Parathyroid adenoma (tissue), 2 donors: ENCODE data around the gene WDSUB1.

Experiments used
- H2AFZ ChIP-seq: fragments of 300-600 bp; sonication (generic); one replicate; pipeline ENCODE4 v1.7.0; 2017; ENCODE audit warnings: antibody characterized with exemption, mild to moderate bottlenecking
- H3K27ac ChIP-seq: fragments of 300-600 bp; sonication (generic); one replicate; pipeline ENCODE4 v1.7.0; 2017
- H3K27me3 ChIP-seq: fragments of 300-600 bp; sonication (generic); one replicate; pipeline ENCODE4 v1.7.0; 2017; ENCODE audit warnings: low read length; ENCODE audit not compliant: control insufficient read depth, insufficient read depth
- H3K36me3 ChIP-seq: fragments of 300-600 bp; sonication (generic); one replicate; pipeline ENCODE4 v1.7.0; 2017; ENCODE audit warnings: low read length; ENCODE audit not compliant: control insufficient read depth, insufficient read depth
- H3K4me1 ChIP-seq: fragments of 300-600 bp; sonication (generic); one replicate; pipeline ENCODE4 v1.7.0; 2017; ENCODE audit warnings: control low read depth
- H3K4me2 ChIP-seq: fragments of 300-600 bp; sonication (generic); one replicate; pipeline ENCODE4 v1.7.0; 2017; ENCODE audit warnings: low read length
- H3K4me3 ChIP-seq: fragments of 300-600 bp; sonication (generic); one replicate; pipeline ENCODE4 v1.7.0; 2017; ENCODE audit warnings: low read depth, low read length
- H3K79me2 ChIP-seq: fragments of 300-600 bp; sonication (generic); one replicate; pipeline ENCODE4 v1.7.0; 2017; ENCODE audit warnings: control low read depth
- H3K9ac ChIP-seq: fragments of 300-600 bp; sonication (generic); one replicate; pipeline ENCODE4 v1.7.0; 2017; ENCODE audit warnings: mild to moderate bottlenecking
- H3K9me3 ChIP-seq: fragments of 300-600 bp; sonication (generic); one replicate; pipeline ENCODE4 v1.7.0; 2017; ENCODE audit warnings: low read length; ENCODE audit not compliant: control insufficient read depth
- TF ChIP-seq, protein P1 (sequence below): fragments of 300-600 bp; sonication (generic); IDR thresholded peaks from one replicate; pipeline ENCODE4 v1.7.0; 2017; ENCODE audit warnings: antibody characterized with exemption, mild to moderate bottlenecking
- donor health status: primary hyperparathyroidism.

The WDSUB1 gene

GRCh38 chr2:159307942-159308341 is 21.4 kb upstream of the WDSUB1 start:
- Histone ChIP-seq H3K4me1 (no peaks in the 10 kb centered on the region), H3K36me3 (no peaks in the 10 kb centered on the region), H3K4me3 (no peak overlapping the region), H3K9ac (no peak overlapping the region), H3K27me3 (no peaks in the 10 kb centered on the region), H3K9me3 (no peaks in the 10 kb centered on the region), H3K27ac (no peak overlapping the region), H3K4me2 (no peak overlapping the region), H3K79me2 (no peaks in the 10 kb centered on the region), H2AFZ (no peak overlapping the region)
- TF ChIP-seq, protein P1, sequence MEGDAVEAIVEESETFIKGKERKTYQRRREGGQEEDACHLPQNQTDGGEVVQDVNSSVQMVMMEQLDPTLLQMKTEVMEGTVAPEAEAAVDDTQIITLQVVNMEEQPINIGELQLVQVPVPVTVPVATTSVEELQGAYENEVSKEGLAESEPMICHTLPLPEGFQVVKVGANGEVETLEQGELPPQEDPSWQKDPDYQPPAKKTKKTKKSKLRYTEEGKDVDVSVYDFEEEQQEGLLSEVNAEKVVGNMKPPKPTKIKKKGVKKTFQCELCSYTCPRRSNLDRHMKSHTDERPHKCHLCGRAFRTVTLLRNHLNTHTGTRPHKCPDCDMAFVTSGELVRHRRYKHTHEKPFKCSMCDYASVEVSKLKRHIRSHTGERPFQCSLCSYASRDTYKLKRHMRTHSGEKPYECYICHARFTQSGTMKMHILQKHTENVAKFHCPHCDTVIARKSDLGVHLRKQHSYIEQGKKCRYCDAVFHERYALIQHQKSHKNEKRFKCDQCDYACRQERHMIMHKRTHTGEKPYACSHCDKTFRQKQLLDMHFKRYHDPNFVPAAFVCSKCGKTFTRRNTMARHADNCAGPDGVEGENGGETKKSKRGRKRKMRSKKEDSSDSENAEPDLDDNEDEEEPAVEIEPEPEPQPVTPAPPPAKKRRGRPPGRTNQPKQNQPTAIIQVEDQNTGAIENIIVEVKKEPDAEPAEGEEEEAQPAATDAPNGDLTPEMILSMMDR: no peak

- TF ChIP-seq, protein P1: no peak
- no peak overlapping the region for H3K9ac ChIP-seq
- no peak overlapping the region for H2AFZ ChIP-seq
- no peaks in the 10 kb centered on the region for H3K9me3 ChIP-seq
- no peaks in the 10 kb centered on the region for H3K36me3 ChIP-seq
- no peaks in the 10 kb centered on the region for H3K4me1 ChIP-seq
- H3K4me3 ChIP-seq: no peak overlapping the region
- no peak overlapping the region for H3K27ac ChIP-seq
- no peak overlapping the region for H3K4me2 ChIP-seq
- no peaks in the 10 kb centered on the region for H3K79me2 ChIP-seq
- H3K27me3 ChIP-seq: no peaks in the 10 kb centered on the region
Observed at GRCh38 chr2:159300586-159300985, 14.1 kb upstream of the WDSUB1 start.

DNA sequence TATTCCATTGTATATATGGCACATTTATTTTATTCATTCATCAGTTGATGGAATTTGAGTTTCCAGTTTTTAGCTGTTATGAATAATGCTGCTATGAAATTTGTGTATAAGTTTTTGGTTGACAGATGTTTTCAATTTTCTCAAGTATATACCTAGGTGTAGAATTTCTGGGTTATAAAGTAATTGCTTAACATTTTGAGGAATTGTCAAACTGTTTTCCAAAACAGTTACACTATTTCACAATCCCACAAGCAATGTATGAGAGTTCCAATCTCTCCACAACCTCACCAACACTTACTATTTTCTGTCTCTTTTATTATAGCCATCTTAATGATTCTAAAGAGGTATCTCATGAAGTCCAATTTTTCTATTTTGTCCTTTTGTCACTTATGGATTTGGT is 12.5 kb upstream of the WDSUB1 start:
- Histone ChIP-seq H3K36me3 (no peaks in the 10 kb centered on the region), H3K4me2 (no peak overlapping the region), H3K9me3 (no peaks in the 10 kb centered on the region), H2AFZ (no peak overlapping the region), H3K27ac (no peak overlapping the region), H3K27me3 (no peaks in the 10 kb centered on the region), H3K79me2 (no peaks in the 10 kb centered on the region), H3K9ac (no peak overlapping the region), H3K4me1 (no peaks in the 10 kb centered on the region), H3K4me3 (no peak overlapping the region)
- TF ChIP-seq, protein P1: no peak

- no peaks in the 10 kb centered on the region for H3K4me1 ChIP-seq
- no peaks in the 10 kb centered on the region for H3K79me2 ChIP-seq
- no peak overlapping the region for H3K27ac ChIP-seq
- H3K9me3 ChIP-seq: no peaks in the 10 kb centered on the region
- H3K9ac ChIP-seq: no peak overlapping the region
- no peaks in the 10 kb centered on the region for H3K27me3 ChIP-seq
- H3K4me2 ChIP-seq: no peak overlapping the region
- no peak overlapping the region for H3K4me3 ChIP-seq
- TF ChIP-seq, protein P1: no peak
- no peak overlapping the region for H2AFZ ChIP-seq
- no peaks in the 10 kb centered on the region for H3K36me3 ChIP-seq
Observed at GRCh38 chr2:159297042-159297707, 10.7 kb upstream of the WDSUB1 start.

- no peak overlapping the region for H2AFZ ChIP-seq
- no peak overlapping the region for H3K4me3 ChIP-seq
- H3K4me1 ChIP-seq: no peaks in the 10 kb centered on the region
- H3K27ac ChIP-seq: no peak overlapping the region
- H3K9ac ChIP-seq: no peak overlapping the region
- H3K36me3 ChIP-seq: no peaks in the 10 kb centered on the region
- no peaks in the 10 kb centered on the region for H3K27me3 ChIP-seq
- no peaks in the 10 kb centered on the region for H3K79me2 ChIP-seq
- TF ChIP-seq, protein P1: no peak
- H3K9me3 ChIP-seq: no peaks in the 10 kb centered on the region
- H3K4me2 ChIP-seq: no peak overlapping the region
Observed at GRCh38 chr2:159292157-159292556, 5.7 kb upstream of the WDSUB1 start.
